Heart right ventricle (tissue), 16 donors: ENCODE data around the gene NHSL2. TPM values are rescaled to one million over a fixed set of nuclear protein-coding genes. Genes with fewer than 3 reads are reported as not detected.

Source experiments
- ATAC-seq, 8 donors: fragments of 200-7000 bp; cut with Tn5 transposase; one replicate each; pipeline ENCODE4 v1.9.1; 2020; ENCODE audit warnings: mild to moderate bottlenecking in 8 of 8, moderate library complexity in 8 of 8, moderate number of reproducible peaks in 1 of 8
- DNase-seq, 2 donors: peaks; one replicate each; pipeline ENCODE4 v3.0.0-alpha.2; 2020
- H3K27ac ChIP-seq, 10 donors: fragments of 200-600 bp; sonication (generic) in 2 of 10; one replicate each; pipeline versions ENCODE4 v1.5.0 to v1.8.0; 2020 to 2022; ENCODE audit warnings: mild to moderate bottlenecking in 3 of 10
- H3K27me3 ChIP-seq, 7 donors: fragments of 200-600 bp; one replicate each; pipeline ENCODE4 v1.8.0; 2021 to 2022; ENCODE audit warnings: mild to moderate bottlenecking in 2 of 7
- H3K36me3 ChIP-seq, 9 donors: fragments of 200-600 bp; sonication (generic) in 1 of 9; one replicate each; pipeline versions ENCODE4 v1.5.0 to v1.8.0; 2020 to 2022; ENCODE audit warnings: mild to moderate bottlenecking in 2 of 9
- H3K4me1 ChIP-seq, 9 donors: fragments of 200-600 bp; sonication (generic) in 1 of 9; one replicate each; pipeline versions ENCODE4 v1.5.0 to v1.8.0; 2020 to 2022; ENCODE audit warnings: mild to moderate bottlenecking in 4 of 9
- H3K4me3 ChIP-seq, 10 donors: fragments of 200-600 bp; sonication (generic) in 2 of 10; one replicate each; pipeline versions ENCODE4 v1.5.0 to v1.8.0; 2020 to 2022; ENCODE audit warnings: mild to moderate bottlenecking in 7 of 10, moderate library complexity in 2 of 10
- H3K9me3 ChIP-seq, 11 donors: fragments of 200-600 bp in 10 of 11; sonication (generic) in 2 of 11; one replicate each; pipeline versions ENCODE4 v1.5.0 to v1.8.0; 2013 to 2022; ENCODE audit warnings: mild to moderate bottlenecking in 2 of 11, control low read depth in 1 of 11, moderate library complexity in 1 of 11
- CTCF ChIP-seq, 9 donors: fragments of 200-600 bp; sonication (generic) in 2 of 9; IDR thresholded peaks; one replicate each; pipeline versions ENCODE4 v1.5.0 to v1.8.0; 2021 to 2022; ENCODE audit warnings: antibody characterized with exemption in 9 of 9, mild to moderate bottlenecking in 5 of 9, moderate library complexity in 1 of 9
- WGBS, 2 donors: extraction: QIAGEN DNeasy Blood & Tissue Kit; methylation state at CpG; one replicate each; pipeline ENCODE4 v1.1.7; 2013; ENCODE audit warnings: inconsistent platforms in 1 of 2; 5-methylcytosine and 5-hydroxymethylcytosine counted together
- intact Hi-C, 10 donors: fragments of 100-400 bp; cut with DNase I; formaldehyde crosslinking; loops; one replicate each; pipeline versions ENCODE4 v1.11.1 to v1.14.2; 2022
- polyA plus RNA-seq, 2 donors: library from polyadenylated mRNA; stranded (reverse); fragments of 200-250 nt; gene quantifications; one replicate each; pipeline ENCODE4 v1.2.3, GENCODE V29; 2013
- total RNA-seq, 10 donors: library from RNA; stranded (reverse); fragmentation: NEBNext Ultra II Directional in 3 of 10; extraction: Animal tissue kit (Norgen Biotek cat#: 25700) in 3 of 10; gene quantifications; one replicate each; pipeline versions ENCODE4 v1.2.1 to v1.2.4, GENCODE V29; 2021 to 2023
- donor health status: Arrhythmogenic right ventricular cardiomyopathy.
- donor health status: ischemic (EF 13 %, LVEDD 7.1; RV severe dilation, severe dysfunction).
- donor health status: healthy with polysubstance abuse.
- donor health status: DM: no; HTN: yes; CAD: no.
- donor health status: DM: no; HTN: no; CAD: no.
- donor health status: ischemic (EF 25% LVEDD 6.9; RV normal size, moderate dysfunction).
- donor health status: ischemic (EF 25% LVEDD 5.7; RV mildly dilated, moderate dysfunction).
- donor health status: healthy.
- donor health status: DM: yes; HTN: yes; CAD: no.
- donor health status: Ischemic cardiomyopathy.
- donor health status: ischemic (EF 35%, LVEDD 5.7; RV mildly dilated, moderate dysfunction).
- donor health status: nonischemic (EF 11% LVEDD 7.7; RV severe dilation, severe dysfunction).
- donor health status: DM: yes; HTN: yes; CAD: no.
- donor health status: PGD.
- donor health status: ischemic (EF 29% LVEDD 5.4; RV normal size, mild dysfunction).
- donor health status: nonischemic (EF 23%, LVEDD 6.1; RV moderate dilation, normal function).

Gene NHSL2
- total and polyA plus RNA-seq, 12 donors: 0.86 to 8.4 (median 6.2) TPM

- ATAC-seq (no peak), DNase-seq (no peak)
- intact Hi-C loops: loop anchor here in 1 of 10 donors (5.0 kb wide), 1 partner anchor 39 kb away; no protein-coding TSS in a partner anchor
- no peak overlapping the region for H3K27ac ChIP-seq
- H3K4me3 ChIP-seq: no peak overlapping the region
- WGBS, 2 donors: 92 to 98% methylated on average over 2 of the region's 2 CpGs
- H3K27me3 ChIP-seq: peaks cover 0 to 61% (median 0%) of the 10 kb centered on the region in 7 donors
- no peaks in the 10 kb centered on the region for H3K9me3 ChIP-seq
- H3K4me1 ChIP-seq: peaks cover 0 to 29% (median 10%) of the 10 kb centered on the region in 9 donors
- H3K36me3 ChIP-seq: no peaks in the 10 kb centered on the region
- TF ChIP-seq CTCF (IDR thresholded peaks at IDR 0.05): no peak
Observed at GRCh38 chrX:72083291-72083690, 172.6 kb downstream of the NHSL2 start.

- H3K36me3 ChIP-seq: no peaks in the 10 kb centered on the region
- 83 to 100% methylated on average over 1 of the region's 1 CpG for WGBS, 2 donors
- peaks cover 0 to 21% (median 2%) of the 10 kb centered on the region in 9 donors for H3K4me1 ChIP-seq
- no peak for ATAC-seq
- DNase-seq: no peak
- intact Hi-C loops: loop anchor here in 1 of 10 donors (5.0 kb wide), 1 partner anchor 38 kb away; no protein-coding TSS in a partner anchor
- H3K27ac ChIP-seq: no peak overlapping the region
- no peak for TF ChIP-seq CTCF (IDR thresholded peaks at IDR 0.05)
- H3K4me3 ChIP-seq: no peak overlapping the region
- no peaks in the 10 kb centered on the region for H3K9me3 ChIP-seq
- peaks cover 0 to 66% (median 0%) of the 10 kb centered on the region in 7 donors for H3K27me3 ChIP-seq
Observed at GRCh38 chrX:72084114-72084513, 173.5 kb downstream of the NHSL2 start.

- intact Hi-C loops: no loop called here
- TF ChIP-seq CTCF (IDR thresholded peaks at IDR 0.05): no peak
- no peak overlapping the region for H3K4me3 ChIP-seq
- H3K27me3 ChIP-seq: peaks cover 0 to 43% (median 0%) of the 10 kb centered on the region in 7 donors
- ATAC-seq (no peak), DNase-seq (no peak)
- H3K36me3 ChIP-seq: no peaks in the 10 kb centered on the region
- 100% methylated on average over 1 of the region's 1 CpG for WGBS, 2 donors
- H3K27ac ChIP-seq: no peak overlapping the region
- peaks cover 0 to 3% (median 0%) of the 10 kb centered on the region in 11 donors for H3K9me3 ChIP-seq
- peaks cover 0 to 11% (median 0%) of the 10 kb centered on the region in 9 donors for H3K4me1 ChIP-seq
Observed at GRCh38 chrX:72086995-72087394, 176.3 kb downstream of the NHSL2 start.

GRCh38 chrX:72088761-72089160, 178.1 kb downstream of the NHSL2 start:
- no peak for ATAC-seq
- Histone ChIP-seq H3K9me3 (peaks cover 0 to 3% (median 0%) of the 10 kb centered on the region in 11 donors), H3K27me3 (peaks cover 0 to 47% (median 0%) of the 10 kb centered on the region in 7 donors), H3K4me3 (no peak overlapping the region), H3K36me3 (no peaks in the 10 kb centered on the region), H3K27ac (no peak overlapping the region), H3K4me1 (peaks cover 0 to 3% (median 0%) of the 10 kb centered on the region in 9 donors)
- intact Hi-C loops: no loop called here
- DNase-seq: no peak
- WGBS, 2 donors: 66 to 72% methylated on average over 6 of the region's 6 CpGs
- no peak for TF ChIP-seq CTCF (IDR thresholded peaks at IDR 0.05)
